SK-N-SH (cell line): Measurements from ENCODE around the gene HOXC10.
A peak's percentile ranks its signal among the peaks of the same experiment; 100 is the strongest.

Experiments
- CTCF ChIP-seq: fragments of 200-600 bp; sonication (generic); IDR thresholded peaks from 2 replicates; pipeline ENCODE4 v1.6.1; 2017; ENCODE audit warnings: antibody characterized with exemption, mild to moderate bottlenecking, moderate library complexity
- EZH2phosphoT487 ChIP-seq: fragments of 200-600 bp; sonication (generic); IDR thresholded peaks from 2 replicates; pipeline ENCODE4 v1.6.1; 2017; ENCODE audit warnings: low read depth, mixed run types, mild to moderate bottlenecking, antibody characterized with exemption, moderate library complexity, borderline replicate concordance
- JUND ChIP-seq: IDR thresholded peaks from 2 replicates; pipeline ENCODE4 v1.4.0; 2012
- REST ChIP-seq: IDR thresholded peaks from 2 replicates; pipeline ENCODE4 v1.6.1; 2012; ENCODE audit warnings: mild to moderate bottlenecking, low read depth, low read length, moderate library complexity
- USF2 ChIP-seq: fragments of 150-350 bp; IDR thresholded peaks from 2 replicates; pipeline ENCODE4 v1.6.1; 2017; ENCODE audit warnings: antibody characterized with exemption, low read length, low read depth, borderline replicate concordance
- YY1 ChIP-seq: IDR thresholded peaks from 2 replicates; pipeline ENCODE4 v1.4.0; 2012; ENCODE audit warnings: low read depth, mild to moderate bottlenecking
- ZBTB33 ChIP-seq: IDR thresholded peaks from 2 replicates; pipeline ENCODE4 v1.4.0; 2012; ENCODE audit warnings: low read depth, borderline replicate concordance

- TF ChIP-seq USF2 (no peak), REST (no peak), EZH2phosphoT487 (peak; percentile 61; the same call in 1 of the 2 replicates), YY1 (no peak), ZBTB33 (no peak), JUND (no peak), CTCF (no peak)
Observed at GRCh38 chr12:53993162-53994008, 8.4 kb downstream of the HOXC10 start.
